ENCODE measurements around the gene LPCAT1. TPM values are rescaled to one million over a fixed set of nuclear protein-coding genes. Genes with fewer than 3 reads are reported as not detected.

Gene LPCAT1
- total RNA-seq, 2 donors from 2014 or later = 31.3 to 37.7 TPM

DNA sequence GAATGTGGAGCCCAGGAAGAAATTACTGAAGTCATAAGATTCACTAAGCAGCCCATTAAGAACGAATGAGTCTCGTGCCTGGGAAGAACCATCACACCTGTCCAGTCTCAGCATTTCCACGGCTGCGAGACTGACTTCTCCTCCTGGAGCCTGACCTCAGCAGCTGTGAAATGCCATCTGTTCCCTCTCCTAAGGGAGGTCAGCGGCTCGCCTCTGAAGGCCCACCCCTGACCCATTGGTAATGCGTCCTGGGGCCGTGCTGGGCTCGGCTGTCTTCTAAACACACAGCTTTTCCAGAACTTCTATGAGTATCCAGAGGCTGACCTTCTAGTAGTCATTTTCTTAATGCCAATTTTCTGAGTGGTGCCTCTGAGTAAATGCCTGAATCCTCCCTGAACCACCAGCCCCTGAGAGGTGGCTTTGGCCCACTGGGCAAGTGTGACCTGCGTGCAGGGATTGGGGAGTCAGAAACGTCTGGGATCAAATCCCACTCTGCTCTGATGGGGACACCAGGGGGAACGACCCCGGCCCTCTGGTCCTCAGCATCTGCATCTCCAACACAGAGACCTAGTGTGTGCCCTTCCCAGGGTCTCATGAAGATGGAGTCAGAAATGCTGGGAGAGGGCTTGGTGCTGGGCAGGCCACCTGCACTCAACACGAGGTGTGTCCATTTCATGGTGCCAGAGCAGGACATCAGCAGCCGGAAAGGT lies 84.2 kb downstream of the LPCAT1 start:
- H3K36me3 Mint-ChIP-seq (ENCODE audit: insufficient read depth in 2 of 2) = peaks cover 3% of the 10 kb centered on the region in 2 donors
- no peaks in the 10 kb centered on the region for H3K4me1 Mint-ChIP-seq (ENCODE audit: low read depth)
- no peak overlapping the region for H3K27ac Mint-ChIP-seq
- ATAC-seq (replicated peaks in 1 of 2) = no peak
- H3K4me3 Mint-ChIP-seq = no peak overlapping the region
- DNase-seq = no peak
- H3K27me3 Mint-ChIP-seq (ENCODE audit: low read depth) = peaks cover 39% of the 10 kb centered on the region
- peaks cover 4 to 7% of the 10 kb centered on the region in 2 donors for H3K9me3 Mint-ChIP-seq

DNA sequence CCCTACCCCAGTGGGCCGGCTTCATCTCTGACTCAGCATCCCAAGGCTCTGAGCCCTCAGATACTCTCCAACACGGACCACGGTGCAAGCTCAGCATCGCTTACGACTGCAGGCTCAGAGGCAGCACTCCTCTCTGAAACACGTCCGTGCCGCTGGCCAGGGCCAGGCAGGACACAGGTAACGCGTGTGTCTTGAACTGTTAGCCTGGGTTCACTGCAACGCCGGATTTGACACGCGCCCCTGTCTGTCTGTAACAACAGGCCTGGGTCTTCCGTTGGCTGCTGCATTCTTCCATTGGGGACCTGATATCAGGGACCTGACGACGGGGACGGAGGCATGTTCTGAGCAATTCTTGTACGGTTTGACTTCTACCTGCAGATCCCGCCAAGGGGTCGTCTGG lies 84.9 kb downstream of the LPCAT1 start:
- ATAC-seq (replicated peaks in 1 of 2) (no peak), DNase-seq (no peak)
- Mint-ChIP-seq H3K4me3 (no peak overlapping the region), H3K9me3 (peaks cover 4 to 7% of the 10 kb centered on the region in 2 donors), H3K36me3 (ENCODE audit: insufficient read depth in 2 of 2) (peaks cover 3% of the 10 kb centered on the region in 2 donors), H3K27me3 (ENCODE audit: low read depth) (peaks cover 32% of the 10 kb centered on the region), H3K27ac (no peak overlapping the region), H3K4me1 (ENCODE audit: low read depth) (no peaks in the 10 kb centered on the region)

DNA sequence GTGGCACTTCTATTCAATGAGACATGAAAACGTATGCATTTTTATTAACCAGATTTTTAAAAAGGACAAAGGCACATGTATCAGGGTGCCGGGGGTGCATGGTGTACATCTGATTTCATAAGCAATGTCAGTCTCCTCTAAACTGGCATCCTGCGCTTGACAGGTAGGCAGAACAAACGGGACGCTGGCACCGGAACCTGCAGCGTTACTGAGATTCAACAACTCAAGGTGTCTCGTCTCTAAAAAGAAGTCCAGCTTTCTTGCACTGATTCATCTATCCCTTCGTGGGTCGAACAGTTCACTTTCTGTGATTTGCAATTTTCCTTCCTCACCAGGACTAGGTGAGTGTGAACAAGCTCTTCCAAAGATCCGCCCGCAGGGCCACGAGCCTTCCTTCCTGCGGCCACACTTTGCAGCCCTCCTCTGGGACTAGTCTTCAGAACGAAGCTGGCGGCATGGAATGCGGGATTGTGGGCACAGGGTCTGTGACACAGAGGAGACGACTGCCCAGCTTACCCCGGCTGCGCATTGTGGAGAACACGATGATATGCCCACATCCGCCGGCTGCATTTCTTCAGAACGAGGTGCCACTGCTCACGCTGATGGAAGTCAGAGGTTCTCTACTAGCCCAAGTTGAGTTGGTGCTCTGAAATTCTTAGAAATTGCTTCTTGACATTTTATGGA lies 85.7 kb downstream of the LPCAT1 start:
- Mint-ChIP-seq H3K27me3 (ENCODE audit: low read depth) (peaks cover 24% of the 10 kb centered on the region), H3K27ac (no peak overlapping the region), H3K4me1 (ENCODE audit: low read depth) (no peaks in the 10 kb centered on the region), H3K9me3 (peaks cover 10 to 13% of the 10 kb centered on the region in 2 donors), H3K36me3 (ENCODE audit: insufficient read depth in 2 of 2) (peaks cover 3% of the 10 kb centered on the region in 2 donors), H3K4me3 (no peak overlapping the region)
- ATAC-seq (replicated peaks in 1 of 2) (no peak), DNase-seq (no peak)

DNA sequence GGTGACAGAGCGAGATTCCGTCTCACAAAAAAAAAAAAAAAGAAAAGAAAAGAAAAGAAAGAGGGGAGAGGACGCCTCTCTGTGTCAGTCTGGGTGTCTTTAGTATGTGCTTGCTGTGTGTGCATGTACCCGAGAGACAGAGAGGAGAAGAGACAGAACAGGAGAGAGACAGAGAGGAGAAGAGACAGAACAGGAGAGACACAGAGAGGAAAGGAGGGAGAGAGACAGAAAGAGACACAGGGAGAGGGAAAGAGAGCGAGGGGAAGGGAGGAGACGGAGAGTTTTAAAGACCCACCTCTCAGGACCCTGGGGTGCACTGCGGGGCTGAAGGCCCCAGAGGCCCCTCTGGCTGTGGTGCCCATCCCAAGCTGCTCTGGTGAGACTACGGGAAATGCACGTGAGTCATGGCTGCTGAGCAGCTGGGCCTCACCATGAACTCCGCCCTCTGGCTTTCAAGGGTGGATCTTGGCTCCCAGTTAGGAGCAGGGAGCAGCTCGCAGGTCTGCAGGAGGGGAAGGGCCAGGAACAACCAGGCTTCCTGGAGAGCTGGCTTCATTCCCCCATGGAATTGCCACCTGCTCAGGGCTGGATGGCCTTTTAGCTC lies 86.4 kb downstream of the LPCAT1 start:
- DNase-seq = no peak
- H3K27me3 Mint-ChIP-seq (ENCODE audit: low read depth) = peaks cover 20% of the 10 kb centered on the region
- H3K27ac Mint-ChIP-seq = no peak overlapping the region
- H3K36me3 Mint-ChIP-seq (ENCODE audit: insufficient read depth in 2 of 2) = peaks cover 3% of the 10 kb centered on the region in 2 donors
- H3K4me1 Mint-ChIP-seq (ENCODE audit: low read depth) = no peaks in the 10 kb centered on the region
- ATAC-seq (replicated peaks in 1 of 2) = no peak
- no peak overlapping the region for H3K4me3 Mint-ChIP-seq
- H3K9me3 Mint-ChIP-seq = peaks cover 10 to 13% of the 10 kb centered on the region in 2 donors

DNA sequence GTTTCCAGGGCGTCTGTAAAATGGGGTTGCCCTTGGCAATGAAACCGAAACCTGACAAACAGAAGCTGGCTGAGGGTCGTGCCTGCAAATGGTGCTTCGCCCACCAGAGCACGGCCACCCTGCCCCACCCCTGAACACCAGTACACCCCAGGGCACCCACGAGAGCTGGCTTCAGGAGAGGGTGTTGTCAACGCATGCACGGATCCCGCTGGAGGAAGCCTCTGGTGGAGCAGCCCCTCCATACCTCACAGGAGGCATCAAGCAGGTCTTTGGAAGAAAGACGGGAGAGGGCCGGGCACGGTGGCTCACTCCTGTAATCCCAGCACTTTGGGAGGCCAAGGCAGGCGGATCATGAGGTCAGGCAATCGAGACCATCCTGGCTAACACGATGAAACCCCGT lies 87.1 kb downstream of the LPCAT1 start:
- Mint-ChIP-seq H3K27ac (no peak overlapping the region), H3K9me3 (peaks cover 10 to 13% of the 10 kb centered on the region in 2 donors), H3K27me3 (ENCODE audit: low read depth) (peaks cover 20% of the 10 kb centered on the region), H3K4me1 (ENCODE audit: low read depth) (no peaks in the 10 kb centered on the region), H3K4me3 (no peak overlapping the region), H3K36me3 (ENCODE audit: insufficient read depth in 2 of 2) (peaks cover 3% of the 10 kb centered on the region in 2 donors)
- DNase-seq = no peak
- no peak for ATAC-seq (replicated peaks in 1 of 2)

DNA sequence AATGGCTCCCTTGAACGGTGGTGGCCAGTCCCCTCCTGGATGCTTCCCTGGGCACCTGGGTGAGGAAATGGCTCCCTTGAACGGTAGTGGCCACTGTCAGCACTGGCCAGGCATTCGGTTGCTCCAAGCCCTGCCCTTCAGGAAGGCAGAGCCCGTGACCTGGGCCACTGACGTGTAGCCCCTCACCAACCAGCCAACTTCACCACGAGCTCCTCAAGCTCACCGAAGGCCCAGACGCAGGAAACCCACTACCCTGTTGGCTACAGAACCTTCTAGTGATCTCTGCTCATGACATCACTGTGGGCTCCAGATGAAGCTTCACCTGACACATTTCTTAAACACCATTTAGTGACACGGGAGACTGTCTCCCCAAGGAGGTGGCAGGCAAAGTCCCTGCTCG lies 87.7 kb downstream of the LPCAT1 start:
- H3K27me3 Mint-ChIP-seq (ENCODE audit: low read depth) = peaks cover 20% of the 10 kb centered on the region
- DNase-seq (no peak), ATAC-seq (replicated peaks in 1 of 2) (no peak)
- no peaks in the 10 kb centered on the region for H3K4me1 Mint-ChIP-seq (ENCODE audit: low read depth)
- no peak overlapping the region for H3K4me3 Mint-ChIP-seq
- H3K9me3 Mint-ChIP-seq = peaks cover 10 to 13% of the 10 kb centered on the region in 2 donors
- peaks cover 3% of the 10 kb centered on the region in 2 donors for H3K36me3 Mint-ChIP-seq (ENCODE audit: insufficient read depth in 2 of 2)
- H3K27ac Mint-ChIP-seq = no peak overlapping the region

DNA sequence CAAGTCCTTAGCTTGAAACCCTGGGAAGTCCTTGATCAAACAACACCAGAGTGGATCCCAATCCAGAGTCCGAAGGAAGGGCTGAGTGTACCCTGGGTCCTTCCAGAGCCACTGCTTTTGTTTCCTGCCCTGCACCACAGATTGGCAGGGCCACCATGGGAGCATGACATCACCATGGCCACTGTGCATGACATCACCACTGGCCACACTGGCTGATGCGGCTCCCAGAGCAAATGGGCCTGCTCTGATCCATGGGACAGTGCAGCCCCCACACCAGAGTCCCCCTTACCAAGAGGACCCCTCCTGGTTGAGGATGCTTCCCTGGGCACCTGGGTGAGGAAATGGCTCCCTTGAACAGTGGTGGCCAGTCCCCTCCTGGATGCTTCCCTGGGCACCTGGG lies 88.4 kb downstream of the LPCAT1 start:
- H3K36me3 Mint-ChIP-seq (ENCODE audit: insufficient read depth in 2 of 2) = peaks cover 3% of the 10 kb centered on the region in 2 donors
- peaks cover 10 to 11% of the 10 kb centered on the region in 2 donors for H3K9me3 Mint-ChIP-seq
- no peak for ATAC-seq (replicated peaks in 1 of 2)

DNA sequence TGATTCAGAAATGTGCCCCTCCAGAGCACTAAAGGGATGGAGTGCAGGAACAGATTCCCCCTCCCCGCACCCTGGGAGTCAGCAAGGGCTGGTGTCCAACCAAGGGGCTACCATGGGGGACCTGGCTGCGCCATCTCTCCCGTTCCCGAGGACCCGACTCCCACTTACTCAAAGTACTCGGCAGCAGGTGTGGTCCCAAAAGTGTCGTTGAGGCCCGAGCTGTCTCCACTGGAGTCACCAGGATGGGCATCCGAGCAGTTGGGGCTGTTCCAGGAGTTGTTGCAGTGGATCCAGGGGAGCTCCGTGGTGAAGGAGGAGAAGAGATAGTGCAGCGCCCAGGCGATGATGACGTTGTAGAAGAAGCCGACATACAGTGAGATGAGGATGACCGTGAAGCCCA lies 91.5 kb downstream of the LPCAT1 start:
- Mint-ChIP-seq H3K4me3 (no peak overlapping the region), H3K4me1 (ENCODE audit: low read depth) (no peaks in the 10 kb centered on the region), H3K27me3 (ENCODE audit: low read depth) (peaks cover 4% of the 10 kb centered on the region), H3K27ac (no peak overlapping the region), H3K9me3 (peaks cover 11 to 21% of the 10 kb centered on the region in 2 donors), H3K36me3 (ENCODE audit: insufficient read depth in 2 of 2) (peaks cover 10 to 14% of the 10 kb centered on the region in 2 donors)
- DNase-seq (no peak), ATAC-seq (replicated peaks in 1 of 2) (no peak)

More for the DNA sequence above, 88.4 kb downstream of the LPCAT1 start:
- Mint-ChIP-seq H3K27ac (no peak overlapping the region), H3K27me3 (ENCODE audit: low read depth) (peaks cover 13% of the 10 kb centered on the region), H3K4me3 (no peak overlapping the region), H3K4me1 (ENCODE audit: low read depth) (no peaks in the 10 kb centered on the region)
- DNase-seq = no peak

DNA sequence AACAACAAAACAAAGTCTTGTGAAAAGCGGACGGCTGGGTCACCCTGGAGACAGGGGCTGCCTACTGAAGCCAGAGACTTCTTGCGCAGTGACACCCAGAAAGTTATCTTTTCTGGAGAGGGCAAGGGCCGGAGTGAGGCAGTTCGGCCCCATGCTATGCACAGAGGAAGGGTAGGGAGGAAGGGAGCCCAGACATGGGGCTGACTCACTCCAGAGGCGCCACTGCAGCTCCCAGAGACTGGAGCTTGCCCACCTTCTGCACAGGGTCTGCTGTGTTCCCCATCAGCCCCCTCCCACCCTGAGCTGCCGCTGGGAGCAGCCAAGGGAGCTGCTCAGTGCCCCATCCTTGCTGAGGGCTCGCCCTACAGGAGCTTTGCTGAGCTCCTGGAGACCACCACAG lies 91.9 kb downstream of the LPCAT1 start:
- peaks cover 13 to 23% of the 10 kb centered on the region in 2 donors for H3K9me3 Mint-ChIP-seq
- H3K4me1 Mint-ChIP-seq (ENCODE audit: low read depth) = no peaks in the 10 kb centered on the region
- no peak for ATAC-seq (replicated peaks in 1 of 2)
- peaks cover 10 to 14% of the 10 kb centered on the region in 2 donors for H3K36me3 Mint-ChIP-seq (ENCODE audit: insufficient read depth in 2 of 2)
- no peak for DNase-seq
- no peak overlapping the region for H3K27ac Mint-ChIP-seq
- peaks cover under 1% of the 10 kb centered on the region for H3K27me3 Mint-ChIP-seq (ENCODE audit: low read depth)
- no peak overlapping the region for H3K4me3 Mint-ChIP-seq

DNA sequence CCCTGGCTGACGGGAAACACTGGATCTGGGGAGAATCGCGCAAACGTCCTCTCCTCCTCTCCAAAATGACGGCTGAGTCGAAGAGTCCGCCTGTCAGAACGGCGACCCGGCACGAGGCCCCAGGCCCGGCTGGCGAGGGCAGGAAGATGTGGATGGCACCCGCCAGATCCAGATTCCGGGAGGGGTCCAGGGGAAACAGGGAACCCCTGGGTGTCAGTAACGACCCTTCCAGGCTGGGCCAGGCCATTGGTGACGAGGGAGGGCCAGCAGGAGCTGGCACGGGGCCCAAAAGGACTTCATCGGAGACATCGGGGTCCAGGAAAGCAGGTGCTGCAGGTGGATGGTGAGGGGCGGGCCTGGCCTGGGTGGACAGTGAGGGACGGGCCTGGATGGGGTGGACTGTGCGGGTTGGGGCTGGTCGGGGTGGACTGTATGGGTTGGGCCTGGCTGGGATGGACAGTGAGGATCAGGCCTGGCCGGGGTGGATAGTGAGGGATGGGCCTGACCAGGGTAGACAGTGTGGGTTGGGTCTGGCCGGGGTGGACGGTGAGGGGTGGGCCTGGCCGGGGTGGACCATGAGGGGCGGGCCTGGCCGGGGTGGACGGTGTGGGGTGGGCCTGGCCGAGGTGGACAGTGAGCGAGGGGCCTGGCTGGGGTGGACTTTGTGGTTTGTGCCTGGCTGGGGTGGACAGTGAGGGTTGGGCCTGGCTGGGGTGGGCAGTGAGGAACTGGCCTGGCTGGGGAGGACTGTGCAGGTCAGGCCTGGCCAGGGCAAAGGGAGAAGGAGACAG lies 92.5 kb downstream of the LPCAT1 start:
- H3K4me3 Mint-ChIP-seq = no peak overlapping the region
- peaks cover 12 to 18% of the 10 kb centered on the region in 2 donors for H3K36me3 Mint-ChIP-seq (ENCODE audit: insufficient read depth in 2 of 2)
- H3K9me3 Mint-ChIP-seq = peaks cover 17 to 27% of the 10 kb centered on the region in 2 donors
- DNase-seq (no peak), ATAC-seq (replicated peaks in 1 of 2) (no peak)
- H3K27ac Mint-ChIP-seq = no peak overlapping the region
- H3K4me1 Mint-ChIP-seq (ENCODE audit: low read depth) = no peaks in the 10 kb centered on the region
- no peaks in the 10 kb centered on the region for H3K27me3 Mint-ChIP-seq (ENCODE audit: low read depth)

DNA sequence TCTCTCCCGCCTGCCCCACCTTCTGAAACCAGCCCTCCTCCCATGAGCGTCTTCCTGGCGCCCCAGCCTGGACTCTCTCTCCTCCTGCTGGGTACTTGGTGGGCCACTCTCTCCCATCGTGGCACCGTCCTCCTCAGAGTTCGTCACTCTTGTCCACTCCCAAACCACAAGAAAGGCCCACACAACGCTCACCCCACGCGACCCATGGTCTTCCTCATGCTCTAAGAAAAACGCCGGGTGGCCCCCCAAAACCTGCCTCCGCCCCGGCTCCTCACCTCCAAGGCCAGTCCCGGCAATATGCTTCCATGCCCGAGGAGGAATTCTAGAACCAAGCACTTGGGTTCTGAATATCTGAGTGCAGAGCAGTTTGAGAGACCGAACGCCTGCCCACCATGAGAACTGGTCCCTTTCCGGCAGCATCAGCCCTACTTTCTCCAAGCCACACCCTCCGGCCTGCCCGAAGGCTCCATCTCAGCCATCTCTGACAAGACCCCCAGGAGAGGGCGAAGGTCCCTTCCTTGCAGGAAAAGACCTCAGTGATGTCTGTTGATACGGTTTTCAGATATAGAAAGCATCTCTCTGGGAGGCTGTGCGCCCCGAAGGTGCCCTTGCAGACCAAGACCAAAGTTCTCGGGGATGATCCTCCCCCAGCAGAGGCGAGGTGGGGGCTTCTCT lies 93.5 kb downstream of the LPCAT1 start:
- ATAC-seq (replicated peaks in 1 of 2) = no peak
- Mint-ChIP-seq H3K27ac (no peak overlapping the region), H3K4me1 (ENCODE audit: low read depth) (no peaks in the 10 kb centered on the region), H3K36me3 (ENCODE audit: insufficient read depth in 2 of 2) (peaks cover 12 to 18% of the 10 kb centered on the region in 2 donors), H3K4me3 (no peak overlapping the region), H3K27me3 (ENCODE audit: low read depth) (no peaks in the 10 kb centered on the region), H3K9me3 (peaks cover 17 to 27% of the 10 kb centered on the region in 2 donors)
- DNase-seq = no peak

DNA sequence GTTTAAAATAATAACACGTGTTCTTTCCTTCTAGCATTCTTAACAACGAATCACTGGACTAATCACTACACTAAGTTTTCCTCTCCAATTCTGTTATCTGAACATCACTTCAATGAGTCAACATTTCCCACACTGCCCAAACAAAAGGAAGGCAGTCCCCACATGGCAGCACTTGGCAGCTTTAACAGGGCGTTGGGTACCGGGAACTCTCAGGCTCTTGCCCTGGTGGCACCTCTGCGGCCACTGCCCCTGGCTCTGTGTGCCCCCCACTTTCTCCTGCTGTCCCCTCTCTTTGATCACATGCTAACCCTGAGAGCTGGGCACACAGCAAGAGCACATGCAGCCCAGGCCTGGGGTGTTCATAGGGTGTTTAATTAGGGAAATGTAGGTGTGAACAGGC lies 94.3 kb downstream of the LPCAT1 start:
- Mint-ChIP-seq H3K27ac (no peak overlapping the region), H3K4me3 (no peak overlapping the region), H3K27me3 (ENCODE audit: low read depth) (peaks cover under 1% of the 10 kb centered on the region), H3K9me3 (peaks cover 17 to 27% of the 10 kb centered on the region in 2 donors), H3K4me1 (ENCODE audit: low read depth) (no peaks in the 10 kb centered on the region), H3K36me3 (ENCODE audit: insufficient read depth in 2 of 2) (peaks cover 12 to 18% of the 10 kb centered on the region in 2 donors)
- DNase-seq (no peak), ATAC-seq (replicated peaks in 1 of 2) (no peak)
